ENCODE measurements around the gene CALN1. TPM values are rescaled to one million over a fixed set of nuclear protein-coding genes. Genes with fewer than 3 reads are reported as not detected.

CALN1 gene
- total and polyA plus RNA-seq, 9 of the 15 experiments (the other 6 are each of a cell fraction or from before 2014, with no cell fraction given), result 1.4 to 7.5 (median 3.3) TPM

DNA sequence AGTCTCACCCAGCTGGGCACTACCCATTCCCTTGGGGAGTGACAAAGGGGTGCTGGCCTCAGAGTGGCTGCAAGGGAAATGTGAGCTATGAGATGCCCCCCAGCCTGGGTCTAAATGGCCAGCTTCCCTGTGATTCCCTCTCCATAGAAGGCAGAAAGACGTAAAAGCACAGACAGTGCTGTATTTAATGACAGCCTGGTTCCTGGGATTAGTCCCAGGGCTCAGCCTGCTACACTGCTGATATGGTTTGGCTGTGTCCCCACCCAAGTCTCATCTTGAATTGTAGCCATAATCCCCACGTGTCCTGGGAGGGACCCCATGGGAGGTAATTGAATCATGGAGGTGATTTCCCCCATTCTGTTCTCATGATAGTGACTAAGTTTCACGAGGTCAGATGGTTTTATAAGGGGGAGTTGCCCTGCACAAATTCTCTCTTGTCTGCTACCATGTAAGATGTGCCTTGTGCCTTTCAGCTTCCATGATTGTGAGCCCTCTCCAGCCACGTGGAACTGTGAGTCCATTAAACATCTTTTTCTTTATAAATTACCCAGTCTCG lies 23.9 kb upstream of the CALN1 start:
- no peak overlapping the region for H2AFZ ChIP-seq (ENCODE audit: low read depth, low read length)
- no peak for ATAC-seq
- H3K9ac ChIP-seq (ENCODE audit: insufficient read depth in 1 of 2, low read depth in 2 of 2, low read length in 2 of 2), result no peak overlapping the region
- no peak for FAIRE-seq
- no peaks in the 10 kb centered on the region for H3K9me3 ChIP-seq (replicated peaks; ENCODE audit: control insufficient read depth, insufficient read depth, low read depth, low read length)
- no peak overlapping the region for H3K4me3 ChIP-seq
- intact Hi-C loops (cut with micrococcal nuclease), result no loop called here
- no peak overlapping the region for H3K4me2 ChIP-seq (ENCODE audit: insufficient read depth, low read length)
- no peaks in the 10 kb centered on the region for H3K4me1 ChIP-seq (replicated peaks in 1 of 2; ENCODE audit: control insufficient read depth in 2 of 2, insufficient read depth in 2 of 2, low read length in 2 of 2)
- CTCF ChIA-PET (ENCODE audit: low intra/inter-chr PET ratio), result no interaction called here
- peaks cover 6 to 9% of the 10 kb centered on the region in 2 experiments for H3K27me3 ChIP-seq (ENCODE audit: control insufficient read depth in 2 of 2, insufficient read depth in 2 of 2, low read length in 2 of 2)
- no peaks in the 10 kb centered on the region for H3K79me2 ChIP-seq (ENCODE audit: control insufficient read depth, insufficient read depth, low read length)
- H4K20me1 ChIP-seq (replicated peaks; ENCODE audit: control insufficient read depth, insufficient read depth, low read length), result no peaks in the 10 kb centered on the region
- H3K36me3 ChIP-seq (ENCODE audit: control insufficient read depth, insufficient read depth, low read length), result no peaks in the 10 kb centered on the region
- no peak for DNase-seq (ENCODE audit: extremely low read depth in 1 of 4, low spot score in 3 of 4)
- H3K27ac ChIP-seq (ENCODE audit: extremely low read depth, low read depth, low read length), result no peak overlapping the region
- WGBS (ENCODE audit: insufficient coverage, low coverage, missing lambda C conversion rate), result 0% methylated on average over 5 of the region's 5 CpGs
- no TSS peak for BruUV-seq (replicated peaks)
- in situ Hi-C loops (cut with MboI), result no loop called here
- TF ChIP-seq RBM15 (IDR thresholded peaks at IDR 0.05; ENCODE audit: insufficient read depth, low read length), result no peak
- TF ChIP-seq PML (IDR thresholded peaks at IDR 0.05; ENCODE audit: low read length), result no peak
- TF ChIP-seq, protein P1, sequence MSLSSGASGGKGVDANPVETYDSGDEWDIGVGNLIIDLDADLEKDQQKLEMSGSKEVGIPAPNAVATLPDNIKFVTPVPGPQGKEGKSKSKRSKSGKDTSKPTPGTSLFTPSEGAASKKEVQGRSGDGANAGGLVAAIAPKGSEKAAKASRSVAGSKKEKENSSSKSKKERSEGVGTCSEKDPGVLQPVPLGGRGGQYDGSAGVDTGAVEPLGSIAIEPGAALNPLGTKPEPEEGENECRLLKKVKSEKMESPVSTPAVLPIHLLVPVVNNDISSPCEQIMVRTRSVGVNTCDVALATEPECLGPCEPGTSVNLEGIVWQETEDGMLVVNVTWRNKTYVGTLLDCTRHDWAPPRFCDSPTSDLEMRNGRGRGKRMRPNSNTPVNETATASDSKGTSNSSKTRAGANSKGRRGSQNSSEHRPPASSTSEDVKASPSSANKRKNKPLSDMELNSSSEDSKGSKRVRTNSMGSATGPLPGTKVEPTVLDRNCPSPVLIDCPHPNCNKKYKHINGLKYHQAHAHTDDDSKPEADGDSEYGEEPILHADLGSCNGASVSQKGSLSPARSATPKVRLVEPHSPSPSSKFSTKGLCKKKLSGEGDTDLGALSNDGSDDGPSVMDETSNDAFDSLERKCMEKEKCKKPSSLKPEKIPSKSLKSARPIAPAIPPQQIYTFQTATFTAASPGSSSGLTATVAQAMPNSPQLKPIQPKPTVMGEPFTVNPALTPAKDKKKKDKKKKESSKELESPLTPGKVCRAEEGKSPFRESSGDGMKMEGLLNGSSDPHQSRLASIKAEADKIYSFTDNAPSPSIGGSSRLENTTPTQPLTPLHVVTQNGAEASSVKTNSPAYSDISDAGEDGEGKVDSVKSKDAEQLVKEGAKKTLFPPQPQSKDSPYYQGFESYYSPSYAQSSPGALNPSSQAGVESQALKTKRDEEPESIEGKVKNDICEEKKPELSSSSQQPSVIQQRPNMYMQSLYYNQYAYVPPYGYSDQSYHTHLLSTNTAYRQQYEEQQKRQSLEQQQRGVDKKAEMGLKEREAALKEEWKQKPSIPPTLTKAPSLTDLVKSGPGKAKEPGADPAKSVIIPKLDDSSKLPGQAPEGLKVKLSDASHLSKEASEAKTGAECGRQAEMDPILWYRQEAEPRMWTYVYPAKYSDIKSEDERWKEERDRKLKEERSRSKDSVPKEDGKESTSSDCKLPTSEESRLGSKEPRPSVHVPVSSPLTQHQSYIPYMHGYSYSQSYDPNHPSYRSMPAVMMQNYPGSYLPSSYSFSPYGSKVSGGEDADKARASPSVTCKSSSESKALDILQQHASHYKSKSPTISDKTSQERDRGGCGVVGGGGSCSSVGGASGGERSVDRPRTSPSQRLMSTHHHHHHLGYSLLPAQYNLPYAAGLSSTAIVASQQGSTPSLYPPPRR (CRISPR knock-in tag; IDR thresholded peaks at IDR 0.05; ENCODE audit: borderline replicate concordance), result no peak
- no peak for TF ChIP-seq MIER1 (IDR thresholded peaks at IDR 0.05; ENCODE audit: low read depth)
- no peak for TF ChIP-seq ZNF436 (CRISPR knock-in tag; IDR thresholded peaks at IDR 0.05)
- no peak for TF ChIP-seq CHD2 (IDR thresholded peaks at IDR 0.05; ENCODE audit: low read depth, low read length)
- TF ChIP-seq GTF2A2 (tag; IDR thresholded peaks at IDR 0.05), result no peak
- TF ChIP-seq TFAM (CRISPR knock-in tag; conservative IDR thresholded peaks at IDR 0.05), result no peak
- no peak for TF ChIP-seq RBFOX2 (IDR thresholded peaks at IDR 0.05; ENCODE audit: low read depth, low read length)
- TF ChIP-seq IFI16 (CRISPR knock-in tag; IDR thresholded peaks at IDR 0.05), result no peak
- TF ChIP-seq, protein P2, sequence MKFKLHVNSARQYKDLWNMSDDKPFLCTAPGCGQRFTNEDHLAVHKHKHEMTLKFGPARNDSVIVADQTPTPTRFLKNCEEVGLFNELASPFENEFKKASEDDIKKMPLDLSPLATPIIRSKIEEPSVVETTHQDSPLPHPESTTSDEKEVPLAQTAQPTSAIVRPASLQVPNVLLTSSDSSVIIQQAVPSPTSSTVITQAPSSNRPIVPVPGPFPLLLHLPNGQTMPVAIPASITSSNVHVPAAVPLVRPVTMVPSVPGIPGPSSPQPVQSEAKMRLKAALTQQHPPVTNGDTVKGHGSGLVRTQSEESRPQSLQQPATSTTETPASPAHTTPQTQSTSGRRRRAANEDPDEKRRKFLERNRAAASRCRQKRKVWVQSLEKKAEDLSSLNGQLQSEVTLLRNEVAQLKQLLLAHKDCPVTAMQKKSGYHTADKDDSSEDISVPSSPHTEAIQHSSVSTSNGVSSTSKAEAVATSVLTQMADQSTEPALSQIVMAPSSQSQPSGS (CRISPR knock-in tag; IDR thresholded peaks at IDR 0.05), result no peak
- no peak for TF ChIP-seq ZNF354B (CRISPR knock-in tag; IDR thresholded peaks at IDR 0.05)
- TF ChIP-seq RUNX1 (IDR thresholded peaks at IDR 0.05; ENCODE audit: low read depth), result no peak
- no peaks in the 10 kb centered on the region for H3K9me1 ChIP-seq (ENCODE audit: control insufficient read depth, insufficient read depth, low read length)
- POLR2A ChIA-PET, result interaction anchor here (1.4 kb wide), 1 partner anchor 8 kb away, joined by 3 read pairs; no protein-coding TSS in a partner anchor
